Measurements from ENCODE around the gene STK26. TPM values are rescaled to one million over a fixed set of nuclear protein-coding genes. Genes with fewer than 3 reads are reported as not detected.

The STK26 gene
- total RNA-seq, 2 donors from 2014 or later, result 19.2 to 21.9 TPM

- H3K9ac ChIP-seq (ENCODE audit: low read depth in 2 of 2, low read length in 2 of 2), result no peak overlapping the region
- no peaks in the 10 kb centered on the region for H3K36me3 ChIP-seq
- TF ChIP-seq CTCF (IDR thresholded peaks at IDR 0.05), result no peak
- intact Hi-C loops (cut with DNase I), result no loop called here
- no peaks in the 10 kb centered on the region for H3K27me3 ChIP-seq
- no peak overlapping the region for H3K4me3 ChIP-seq
- no peak for DNase-seq
- no peaks in the 10 kb centered on the region for H3K9me3 ChIP-seq
- H3K4me1 ChIP-seq, result no peaks in the 10 kb centered on the region
- H3K27ac ChIP-seq, result no peak overlapping the region
Observed at GRCh38 chrX:132025041-132025440, 1.9 kb downstream of the STK26 start.

DNA sequence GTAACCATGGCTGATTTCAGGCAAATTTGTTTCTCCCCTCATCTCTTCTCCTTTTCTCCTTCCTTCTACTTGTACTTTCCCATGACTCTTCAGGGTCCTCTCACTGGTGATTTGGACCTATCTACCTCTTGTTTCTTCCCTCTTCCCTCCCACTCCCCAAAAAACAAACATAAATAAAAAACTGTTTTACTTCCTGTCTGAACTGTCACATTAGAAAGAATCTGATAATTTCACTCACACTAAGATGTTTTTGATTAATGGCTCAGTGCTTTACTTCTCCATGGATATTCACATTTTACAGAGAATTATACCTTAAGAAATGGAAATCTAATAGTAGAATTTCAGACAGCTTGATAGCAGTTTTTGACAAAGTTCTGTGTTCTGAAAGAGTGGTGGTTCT, 7.2 kb downstream of the STK26 start:
- Histone ChIP-seq H3K9ac (ENCODE audit: low read depth in 2 of 2, low read length in 2 of 2) (no peak overlapping the region), H3K4me1 (no peaks in the 10 kb centered on the region), H3K9me3 (no peaks in the 10 kb centered on the region), H3K27me3 (no peaks in the 10 kb centered on the region), H3K27ac (no peak overlapping the region), H3K4me3 (no peak overlapping the region), H3K36me3 (no peaks in the 10 kb centered on the region)
- intact Hi-C loops (cut with DNase I), result no loop called here
- DNase-seq, result no peak
- TF ChIP-seq CTCF (IDR thresholded peaks at IDR 0.05), result no peak

DNA sequence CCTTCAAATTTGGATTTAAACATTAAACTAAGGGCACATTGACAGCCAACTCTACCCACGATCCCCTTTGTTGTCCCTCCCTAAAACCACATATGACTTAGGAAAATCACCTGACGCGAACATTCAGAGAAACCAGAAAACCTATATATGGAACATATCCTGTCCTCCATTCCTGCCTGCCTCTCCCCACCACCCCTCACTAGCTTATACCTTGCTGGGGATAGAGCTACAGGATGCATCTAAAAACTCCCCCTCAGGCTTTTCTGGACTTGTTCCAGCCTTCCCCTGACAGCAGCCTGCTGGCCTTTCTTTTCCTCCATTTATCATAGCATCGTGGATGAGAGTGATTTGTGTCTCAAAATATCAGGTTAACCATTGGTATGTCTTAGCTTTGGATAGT, 8.8 kb downstream of the STK26 start:
- no peak for DNase-seq
- H3K9me3 ChIP-seq, result no peaks in the 10 kb centered on the region
- intact Hi-C loops (cut with DNase I), result no loop called here
- H3K4me3 ChIP-seq, result no peak overlapping the region
- no peak overlapping the region for H3K27ac ChIP-seq
- H3K27me3 ChIP-seq, result no peaks in the 10 kb centered on the region
- no peaks in the 10 kb centered on the region for H3K36me3 ChIP-seq
- H3K4me1 ChIP-seq, result no peaks in the 10 kb centered on the region
- TF ChIP-seq CTCF (IDR thresholded peaks at IDR 0.05), result no peak
- no peak overlapping the region for H3K9ac ChIP-seq (ENCODE audit: low read depth in 2 of 2, low read length in 2 of 2)

DNA sequence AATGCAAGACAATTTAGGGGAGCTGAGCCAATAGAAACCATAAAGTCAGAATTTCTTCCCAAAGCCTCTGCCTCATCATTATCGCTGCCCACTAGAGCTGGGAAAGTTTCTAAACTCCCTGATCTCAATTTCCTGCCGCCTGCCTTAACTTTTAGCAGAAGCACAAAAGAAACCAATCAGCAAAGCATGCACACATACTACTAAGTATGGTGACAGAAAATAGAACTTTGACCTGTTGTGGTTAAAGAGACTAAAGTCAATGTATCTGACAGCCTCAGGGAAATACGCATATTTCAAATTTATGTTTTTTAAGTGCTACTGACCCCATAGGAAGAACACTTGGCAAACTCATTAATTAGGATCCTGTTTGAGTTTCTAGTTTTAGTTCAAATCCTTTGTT, 10.1 kb downstream of the STK26 start:
- no peaks in the 10 kb centered on the region for H3K27me3 ChIP-seq
- H3K4me3 ChIP-seq, result no peak overlapping the region
- TF ChIP-seq CTCF (IDR thresholded peaks at IDR 0.05), result no peak
- DNase-seq, result no peak
- no peaks in the 10 kb centered on the region for H3K9me3 ChIP-seq
- H3K36me3 ChIP-seq, result no peaks in the 10 kb centered on the region
- intact Hi-C loops (cut with DNase I), result no loop called here
- no peak overlapping the region for H3K9ac ChIP-seq (ENCODE audit: low read depth in 2 of 2, low read length in 2 of 2)
- no peaks in the 10 kb centered on the region for H3K4me1 ChIP-seq
- H3K27ac ChIP-seq, result no peak overlapping the region

GRCh38 chrX:132034648-132035047, 11.5 kb downstream of the STK26 start:
- Histone ChIP-seq H3K9me3 (no peaks in the 10 kb centered on the region), H3K36me3 (no peaks in the 10 kb centered on the region), H3K9ac (ENCODE audit: low read depth in 2 of 2, low read length in 2 of 2) (no peak overlapping the region), H3K4me3 (no peak overlapping the region), H3K4me1 (no peaks in the 10 kb centered on the region), H3K27me3 (no peaks in the 10 kb centered on the region), H3K27ac (no peak overlapping the region)
- no peak for DNase-seq
- no peak for TF ChIP-seq CTCF (IDR thresholded peaks at IDR 0.05)
- intact Hi-C loops (cut with DNase I), result no loop called here

DNA sequence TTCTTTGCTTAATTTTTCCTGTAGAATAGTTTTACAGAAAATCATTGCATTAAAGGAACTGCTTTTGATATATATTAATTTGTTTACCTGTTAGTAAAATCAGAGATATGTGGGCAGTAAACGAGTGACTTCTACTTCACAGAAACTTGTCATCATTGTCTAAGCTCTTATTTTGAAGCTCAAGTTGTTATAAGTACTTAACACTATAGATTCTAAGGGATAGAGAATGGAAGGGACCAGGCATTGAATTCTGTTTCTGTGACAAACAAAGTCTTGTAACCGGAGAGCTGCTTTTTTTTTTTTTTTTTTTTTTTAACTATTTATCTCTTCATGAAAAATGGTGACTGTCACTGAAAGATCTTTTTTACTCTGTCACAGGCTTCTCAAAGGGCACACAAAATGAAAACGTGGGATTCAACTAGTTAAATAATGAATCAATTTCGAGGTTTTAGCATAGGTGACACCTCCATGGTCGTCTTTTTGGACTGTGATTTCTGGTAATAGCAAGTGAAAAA, 14.4 kb downstream of the STK26 start:
- Histone ChIP-seq H3K27ac (no peak overlapping the region), H3K4me3 (no peak overlapping the region), H3K36me3 (no peaks in the 10 kb centered on the region), H3K9ac (ENCODE audit: low read depth in 2 of 2, low read length in 2 of 2) (no peak overlapping the region), H3K4me1 (no peaks in the 10 kb centered on the region), H3K27me3 (no peaks in the 10 kb centered on the region), H3K9me3 (no peaks in the 10 kb centered on the region)
- intact Hi-C loops (cut with DNase I), result no loop called here
- TF ChIP-seq CTCF (IDR thresholded peaks at IDR 0.05), result no peak
- DNase-seq, result no peak

Data from colonic mucosa (tissue), 4 donors.